Skeletal muscle tissue (tissue), 4 donors: ENCODE results near the gene PTPRN2. TPM values are rescaled to one million over a fixed set of nuclear protein-coding genes. Genes with fewer than 3 reads are reported as not detected.

Experiments
- H3K27ac ChIP-seq: one replicate; pipeline ENCODE4 v1.7.0; 2013; ENCODE audit warnings: mild to moderate bottlenecking, low read depth, low read length, inconsistent platforms
- H3K27me3 ChIP-seq, 3 donors: one replicate each; pipeline ENCODE4 v1.7.0; 2013; ENCODE audit warnings: low read length in 3 of 3; ENCODE audit not compliant: control insufficient read depth in 3 of 3, insufficient read depth in 3 of 3
- H3K36me3 ChIP-seq, 3 donors: one replicate each; pipeline ENCODE4 v1.7.0; 2013; ENCODE audit warnings: low read length in 3 of 3; ENCODE audit not compliant: control insufficient read depth in 3 of 3, insufficient read depth in 3 of 3
- H3K4me1 ChIP-seq, 3 donors: one replicate each; pipeline ENCODE4 v1.7.0; 2013; ENCODE audit warnings: low read length in 3 of 3, mild to moderate bottlenecking in 3 of 3; ENCODE audit not compliant: control insufficient read depth in 3 of 3, insufficient read depth in 3 of 3
- H3K4me3 ChIP-seq, 3 donors: one replicate each; pipeline ENCODE4 v1.7.0; 2013; ENCODE audit warnings: low read length in 3 of 3
- H3K9ac ChIP-seq, 3 donors: one replicate each; pipeline ENCODE4 v1.7.0; 2013; ENCODE audit warnings: low read length in 3 of 3, mild to moderate bottlenecking in 3 of 3, moderate library complexity in 2 of 3, low read depth in 1 of 3
- H3K9me3 ChIP-seq, 3 donors: one replicate each; pipeline ENCODE4 v1.7.0; 2013; ENCODE audit warnings: low read length in 3 of 3; ENCODE audit not compliant: control insufficient read depth in 3 of 3
- total RNA-seq: library from RNA; depleted of rRNA; stranded (reverse); fragments of >200 nt; gene quantifications from one replicate; pipeline ENCODE4 v1.2.3, GENCODE V29; 2014
- donor health status: Osteomylitis.

PTPRN2 gene
- total RNA-seq, 1 donor from 2014 or later, result 1.6 TPM

- H3K4me1 ChIP-seq, result no peaks in the 10 kb centered on the region
- peaks cover 0 to 7% (median 5%) of the 10 kb centered on the region in 3 donors for H3K9me3 ChIP-seq
- H3K9ac ChIP-seq, result no peak overlapping the region
- H3K36me3 ChIP-seq, result no peaks in the 10 kb centered on the region
- H3K4me3 ChIP-seq, result no peak overlapping the region
- no peak overlapping the region for H3K27ac ChIP-seq
- H3K27me3 ChIP-seq, result peaks cover 0 to 20% (median 0%) of the 10 kb centered on the region in 3 donors
Measured at GRCh38 chr7:157888579-157888978, 699.0 kb downstream of the PTPRN2 start.

GRCh38 chr7:157887400-157887799 lies 700.2 kb downstream of the PTPRN2 start:
- Histone ChIP-seq H3K27me3 (peaks cover 0 to 10% (median 0%) of the 10 kb centered on the region in 3 donors), H3K9ac (no peak overlapping the region), H3K4me1 (no peaks in the 10 kb centered on the region), H3K36me3 (no peaks in the 10 kb centered on the region), H3K9me3 (peaks cover 0 to 7% (median 5%) of the 10 kb centered on the region in 3 donors), H3K27ac (no peak overlapping the region), H3K4me3 (no peak overlapping the region)

GRCh38 chr7:157886711-157887110 lies 700.9 kb downstream of the PTPRN2 start:
- H3K4me1 ChIP-seq, result no peaks in the 10 kb centered on the region

GRCh38 chr7:157886266-157886665 lies 701.4 kb downstream of the PTPRN2 start:
- Histone ChIP-seq H3K27me3 (peaks cover 0 to 4% (median 0%) of the 10 kb centered on the region in 3 donors), H3K9ac (no peak overlapping the region), H3K36me3 (no peaks in the 10 kb centered on the region), H3K4me1 (no peaks in the 10 kb centered on the region), H3K4me3 (no peak overlapping the region), H3K27ac (no peak overlapping the region), H3K9me3 (peaks cover 0 to 7% (median 5%) of the 10 kb centered on the region in 3 donors)

More at GRCh38 chr7:157886711-157887110, 700.9 kb downstream of the PTPRN2 start:
- Histone ChIP-seq H3K27ac (no peak overlapping the region), H3K9ac (no peak overlapping the region), H3K27me3 (peaks cover 0 to 8% (median 0%) of the 10 kb centered on the region in 3 donors), H3K36me3 (no peaks in the 10 kb centered on the region), H3K9me3 (peaks cover 0 to 7% (median 5%) of the 10 kb centered on the region in 3 donors), H3K4me3 (no peak overlapping the region)

DNA sequence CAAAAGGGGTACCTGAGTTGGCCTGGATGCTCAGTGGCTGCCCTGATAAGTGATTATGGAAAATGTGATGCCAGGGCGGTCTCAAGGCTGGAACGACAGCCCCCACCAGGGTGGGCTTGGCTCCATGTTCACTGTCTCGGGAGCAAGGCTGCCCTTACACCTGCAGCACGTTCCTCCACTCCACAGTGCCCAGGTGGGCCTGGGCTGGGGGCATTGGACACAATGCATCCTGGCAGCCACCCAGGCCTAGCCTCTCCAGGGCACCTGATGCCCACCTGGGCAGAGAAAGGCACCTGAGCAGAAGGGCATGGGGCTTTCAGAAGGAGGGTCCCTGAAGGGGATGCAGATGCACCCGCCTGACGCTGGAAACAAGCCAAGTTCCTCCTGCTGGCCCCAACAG lies 702.5 kb downstream of the PTPRN2 start:
- Histone ChIP-seq H3K9ac (no peak overlapping the region), H3K4me1 (no peaks in the 10 kb centered on the region), H3K4me3 (no peak overlapping the region), H3K36me3 (no peaks in the 10 kb centered on the region), H3K27ac (no peak overlapping the region), H3K27me3 (peaks cover 0 to 4% (median 0%) of the 10 kb centered on the region in 3 donors), H3K9me3 (peaks cover 0 to 7% (median 5%) of the 10 kb centered on the region in 3 donors)

- Histone ChIP-seq H3K9ac (no peak overlapping the region), H3K4me3 (no peak overlapping the region), H3K9me3 (peaks cover 0 to 7% (median 5%) of the 10 kb centered on the region in 3 donors), H3K36me3 (no peaks in the 10 kb centered on the region), H3K27me3 (peaks cover 0 to 4% (median 0%) of the 10 kb centered on the region in 3 donors), H3K27ac (no peak overlapping the region), H3K4me1 (no peaks in the 10 kb centered on the region)
Measured at GRCh38 chr7:157884461-157885062, 703.1 kb downstream of the PTPRN2 start.

DNA sequence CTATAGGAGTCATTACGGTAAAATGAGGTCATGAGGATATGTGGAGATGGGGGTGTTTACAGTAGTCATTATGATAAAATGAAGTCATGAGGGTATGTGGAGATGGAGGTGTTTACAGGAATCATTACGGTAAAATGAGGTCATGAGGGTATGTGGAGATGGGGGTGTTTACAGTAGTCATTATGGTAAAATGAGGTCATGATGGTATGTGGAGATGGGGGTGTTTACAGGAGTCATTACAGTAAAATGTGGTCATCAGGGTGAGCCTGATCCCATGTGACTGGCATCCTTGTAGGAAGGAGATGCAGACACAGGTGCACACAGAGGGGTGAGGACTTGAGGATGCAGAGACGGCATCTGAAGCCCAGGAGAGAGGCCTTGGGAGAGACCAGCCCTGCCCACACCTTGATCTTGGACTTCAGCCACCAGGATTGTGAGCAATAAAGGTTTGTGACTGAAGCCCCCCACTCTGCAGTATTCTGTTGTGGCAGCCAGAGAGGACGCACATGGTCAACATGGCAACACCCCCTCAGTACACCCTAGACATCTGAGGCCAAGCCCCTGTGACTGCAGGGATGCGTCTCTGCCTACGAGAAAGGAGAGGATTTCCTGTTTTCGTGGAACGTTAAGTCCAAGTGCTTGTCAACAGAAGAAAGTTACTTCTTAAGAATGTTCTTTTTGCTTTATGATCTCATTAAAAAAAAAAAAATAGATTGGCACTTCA lies 706.4 kb downstream of the PTPRN2 start:
- Histone ChIP-seq H3K4me3 (no peak overlapping the region), H3K27me3 (no peaks in the 10 kb centered on the region), H3K9me3 (peaks cover 0 to 7% (median 5%) of the 10 kb centered on the region in 3 donors), H3K36me3 (no peaks in the 10 kb centered on the region), H3K9ac (no peak overlapping the region), H3K27ac (no peak overlapping the region), H3K4me1 (no peaks in the 10 kb centered on the region)

- H3K36me3 ChIP-seq, result no peaks in the 10 kb centered on the region
- peaks cover 3 to 6% (median 5%) of the 10 kb centered on the region in 3 donors for H3K27me3 ChIP-seq
- no peak overlapping the region for H3K9ac ChIP-seq
- no peak overlapping the region for H3K4me3 ChIP-seq
- H3K27ac ChIP-seq, result no peak overlapping the region
- peaks cover 0 to 4% (median 0%) of the 10 kb centered on the region in 3 donors for H3K4me1 ChIP-seq
- H3K9me3 ChIP-seq, result peaks cover 0 to under 1% (median under 1%) of the 10 kb centered on the region in 3 donors
Measured at GRCh38 chr7:157879391-157879790, 708.2 kb downstream of the PTPRN2 start.

DNA sequence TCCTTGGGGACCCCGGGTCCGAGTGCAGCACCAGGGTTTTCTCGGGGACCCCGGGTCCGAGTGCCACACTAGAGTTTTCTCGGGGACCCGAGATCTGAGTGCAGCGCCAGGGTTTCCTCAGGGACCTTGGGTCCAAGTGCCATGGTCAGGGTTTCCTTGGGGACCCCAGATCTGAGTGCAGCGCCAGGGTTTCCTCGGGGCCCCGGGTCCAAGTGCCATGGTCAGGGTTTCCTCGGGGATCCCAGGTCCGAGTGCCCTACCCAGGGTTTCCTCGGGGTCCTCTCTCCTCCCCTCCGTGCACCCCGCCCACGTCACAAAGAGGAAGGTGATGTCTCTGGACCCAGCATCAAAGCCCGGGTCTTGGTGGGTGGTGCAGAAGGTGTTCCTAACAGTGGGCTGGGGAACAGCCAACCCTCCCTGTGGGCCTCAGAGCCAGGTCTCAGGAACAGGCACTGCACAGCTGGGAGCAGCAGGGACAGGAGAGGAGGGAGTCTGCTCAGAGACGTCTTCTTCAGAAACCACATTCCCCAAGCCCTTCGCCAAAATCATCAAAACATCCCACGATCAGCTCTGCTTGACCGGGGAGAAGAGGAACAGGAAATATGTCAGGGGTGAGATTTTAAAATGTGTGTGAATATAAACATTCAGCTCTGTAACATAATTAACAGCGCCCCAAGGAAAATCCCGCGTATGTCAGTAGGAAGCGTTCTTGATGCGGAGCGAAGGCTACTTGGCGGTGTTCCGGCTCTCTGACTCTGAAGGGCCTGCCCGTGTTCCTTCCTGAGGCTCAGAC lies 710.1 kb downstream of the PTPRN2 start:
- H3K36me3 ChIP-seq, result no peaks in the 10 kb centered on the region
- H3K4me1 ChIP-seq, result peaks cover 0 to 4% (median 0%) of the 10 kb centered on the region in 3 donors
- H3K27me3 ChIP-seq, result peaks cover 6 to 14% (median 6%) of the 10 kb centered on the region in 3 donors
- no peak overlapping the region for H3K27ac ChIP-seq
- H3K9me3 ChIP-seq, result no peaks in the 10 kb centered on the region
- no peak overlapping the region for H3K4me3 ChIP-seq
- no peak overlapping the region for H3K9ac ChIP-seq
